GM19351 (cell line): ENCODE data around the gene MIR17HG.
A peak's percentile ranks its signal among the peaks of the same experiment; 100 is the strongest.
"Not testable (repeated sequence)": the region's sequence is repeated elsewhere in the genome, so short reads cannot be mapped to it uniquely, and the experiment has no call there.

ENCODE experiments used
- ATAC-seq: cut with Tn5 transposase; IDR thresholded peaks from one replicate; pipeline ENCODE4 v1.9.1; 2021; ENCODE audit warnings: mild to moderate bottlenecking, moderate library complexity; ENCODE audit not compliant: unreplicated experiment

MIR17HG gene

GRCh38 chr13:91346850-91347201 lies 661 bp upstream of the MIR17HG start:
- ATAC-seq, result peak; percentile 26

- ATAC-seq, result peak; percentile 26
These were observed 764 bp downstream of the MIR17HG start for GRCh38 chr13:91347996-91348905.

DNA sequence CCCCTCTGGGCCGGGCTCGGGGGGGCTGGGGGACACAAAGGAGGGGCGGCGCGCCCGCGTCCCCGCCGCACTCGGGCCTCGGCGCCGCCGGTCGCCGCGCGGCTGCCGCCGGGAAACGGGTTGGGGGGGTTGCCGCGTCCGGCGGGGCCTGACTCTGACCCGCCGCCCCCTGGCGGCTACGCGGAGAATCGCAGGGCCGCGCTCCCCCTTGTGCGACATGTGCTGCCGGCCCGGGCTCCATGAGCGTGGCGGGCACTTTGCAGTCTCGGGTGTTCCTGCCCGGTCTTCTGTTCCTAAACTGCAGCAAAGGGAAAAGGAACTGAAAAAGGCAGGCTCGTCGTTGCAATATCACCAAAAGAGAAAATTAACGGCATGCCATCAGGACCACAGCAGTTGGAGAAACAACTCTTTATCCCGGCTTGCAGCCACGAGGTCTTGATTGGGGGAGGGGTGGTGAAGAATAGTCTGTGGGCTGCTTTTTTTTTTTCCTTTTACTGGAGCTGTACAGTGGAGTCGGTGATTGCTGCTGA lies 1.5 kb downstream of the MIR17HG start:
- ATAC-seq, result peak; percentile 45

- ATAC-seq, result no peak
These were observed 2.8 kb downstream of the MIR17HG start for GRCh38 chr13:91349992-91350911.

DNA sequence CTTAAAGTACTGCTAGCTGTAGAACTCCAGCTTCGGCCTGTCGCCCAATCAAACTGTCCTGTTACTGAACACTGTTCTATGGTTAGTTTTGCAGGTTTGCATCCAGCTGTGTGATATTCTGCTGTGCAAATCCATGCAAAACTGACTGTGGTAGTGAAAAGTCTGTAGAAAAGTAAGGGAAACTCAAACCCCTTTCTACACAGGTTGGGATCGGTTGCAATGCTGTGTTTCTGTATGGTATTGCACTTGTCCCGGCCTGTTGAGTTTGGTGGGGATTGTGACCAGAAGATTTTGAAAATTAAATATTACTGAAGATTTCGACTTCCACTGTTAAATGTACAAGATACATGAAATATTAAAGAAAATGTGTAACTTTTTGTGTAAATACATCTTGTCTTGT lies 3.6 kb downstream of the MIR17HG start:
- no peak for ATAC-seq

GRCh38 chr13:91351980-91352379 lies 4.5 kb downstream of the MIR17HG start:
- ATAC-seq, result no peak

DNA sequence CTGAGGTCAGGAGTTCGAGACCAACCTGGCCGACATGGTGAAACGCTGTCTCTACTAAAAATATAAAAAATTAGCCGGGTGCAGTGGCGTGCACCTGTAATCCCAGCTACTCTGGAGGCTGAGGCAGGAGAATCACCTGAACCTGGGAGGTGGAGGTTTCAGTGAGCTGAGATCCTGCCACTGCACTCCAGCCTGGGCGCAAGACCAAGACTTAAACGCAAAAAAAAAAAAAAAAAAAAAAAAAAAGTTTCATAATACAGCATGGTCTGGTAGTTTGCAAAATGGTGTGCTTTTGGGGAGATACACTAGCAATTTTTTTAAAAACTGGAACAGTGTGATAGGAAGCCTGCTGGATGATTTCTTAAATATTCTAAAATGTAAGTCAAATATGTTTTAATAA lies 5.4 kb downstream of the MIR17HG start:
- not testable (repeated sequence) for ATAC-seq

DNA sequence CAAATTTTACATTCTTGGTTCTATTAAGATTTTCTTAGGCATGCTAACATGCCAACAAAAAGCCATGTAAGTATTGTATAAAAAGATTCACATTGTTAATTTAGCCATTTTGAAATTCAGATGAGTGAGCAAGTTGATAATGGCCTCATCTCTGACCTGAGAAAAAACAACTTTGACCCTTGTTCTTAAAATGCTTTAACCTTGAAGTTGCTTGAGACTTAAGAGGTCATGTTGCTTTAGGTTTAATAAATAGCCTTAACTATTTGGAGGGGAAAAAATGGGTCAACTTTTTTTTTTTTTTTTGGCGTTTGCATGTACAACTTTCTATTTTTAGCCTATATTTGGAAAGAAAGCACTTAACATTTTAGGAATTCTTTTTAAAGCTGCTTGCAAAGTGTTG lies 6.0 kb downstream of the MIR17HG start:
- ATAC-seq, result no peak

- no peak for ATAC-seq
These were observed 7.8 kb downstream of the MIR17HG start for GRCh38 chr13:91355099-91355825.

DNA sequence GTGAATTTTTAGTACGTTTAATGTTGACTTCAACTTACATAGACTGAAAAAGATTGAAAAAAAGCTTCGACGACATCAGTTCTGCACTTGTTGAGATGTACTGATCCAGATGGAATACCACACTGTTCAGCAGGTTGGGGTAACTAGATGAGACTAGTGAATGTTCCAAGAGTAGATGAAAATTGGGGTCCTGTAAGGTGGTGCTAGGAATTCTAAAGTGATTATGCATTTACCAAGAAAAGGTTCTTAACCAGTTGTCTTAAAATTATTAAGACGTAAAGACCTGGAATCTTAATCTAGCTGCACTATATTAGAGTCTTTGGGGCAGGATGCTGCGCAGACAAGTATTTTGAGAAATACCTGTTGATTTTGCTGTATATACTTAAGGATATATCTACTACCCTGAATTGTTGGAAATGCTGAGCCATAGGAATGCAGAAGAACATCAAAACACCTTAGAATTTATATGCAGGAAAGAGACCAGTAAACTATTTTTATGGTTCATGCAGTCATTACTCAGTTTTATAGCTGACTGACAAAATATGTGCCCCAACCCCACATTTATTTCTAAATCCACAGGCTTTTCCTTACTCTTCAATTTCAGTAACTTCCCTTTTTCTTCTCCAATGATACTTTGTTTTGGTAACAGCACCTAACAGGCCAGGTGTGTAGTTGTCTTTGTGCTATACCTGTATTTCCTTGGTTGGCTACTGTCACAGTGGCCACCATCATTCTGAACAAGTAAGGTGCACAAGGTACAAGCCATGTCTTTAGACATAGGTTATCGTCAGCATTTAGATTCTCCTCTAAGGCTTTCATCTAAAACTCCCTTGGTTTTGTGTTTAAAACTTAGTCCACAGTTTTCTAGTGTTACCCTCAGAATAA lies 8.6 kb downstream of the MIR17HG start:
- no peak for ATAC-seq

DNA sequence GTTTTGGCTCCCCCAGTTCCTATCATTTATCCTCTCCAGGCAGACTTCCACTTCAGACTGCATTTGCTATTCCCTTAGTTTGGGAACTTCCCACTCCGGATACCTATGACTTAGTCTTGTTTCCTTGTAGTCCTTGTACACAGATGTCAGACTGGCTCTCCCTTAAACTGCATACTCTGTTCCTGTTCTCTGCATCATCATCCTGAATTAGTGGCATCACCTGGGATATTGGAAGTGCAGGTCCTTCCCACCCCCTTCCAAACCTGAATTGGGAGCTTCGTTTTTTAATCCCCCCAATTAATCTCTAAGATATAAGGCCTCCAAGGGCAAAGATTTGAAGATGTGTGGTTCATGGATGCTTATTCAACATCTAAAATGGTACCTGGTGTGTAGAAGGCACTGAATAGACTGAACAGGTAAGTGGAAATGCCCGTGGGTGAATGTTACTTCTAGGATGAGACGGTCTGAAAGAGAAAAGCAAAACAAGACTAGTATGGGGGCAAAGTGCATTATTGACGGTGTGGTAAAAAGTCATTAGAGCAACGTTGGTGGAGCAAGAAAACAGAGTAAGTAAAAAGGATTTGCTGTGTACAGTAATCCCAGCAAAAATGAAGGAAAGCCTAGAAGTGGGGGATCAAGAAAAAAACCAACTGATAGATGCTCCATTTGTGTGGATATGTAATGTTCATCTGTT lies 9.6 kb downstream of the MIR17HG start:
- ATAC-seq, result no peak

- no peak for ATAC-seq
These were observed 10.3 kb downstream of the MIR17HG start for GRCh38 chr13:91357613-91358386.

GRCh38 chr13:91358387-91358782 lies 10.9 kb downstream of the MIR17HG start:
- ATAC-seq, result no peak

- no peak for ATAC-seq
These were observed 11.6 kb downstream of the MIR17HG start for GRCh38 chr13:91359111-91359510.

GRCh38 chr13:91359631-91360030 lies 12.1 kb downstream of the MIR17HG start:
- ATAC-seq, result no peak

- ATAC-seq, result no peak
These were observed 12.8 kb downstream of the MIR17HG start for GRCh38 chr13:91360246-91360751.

DNA sequence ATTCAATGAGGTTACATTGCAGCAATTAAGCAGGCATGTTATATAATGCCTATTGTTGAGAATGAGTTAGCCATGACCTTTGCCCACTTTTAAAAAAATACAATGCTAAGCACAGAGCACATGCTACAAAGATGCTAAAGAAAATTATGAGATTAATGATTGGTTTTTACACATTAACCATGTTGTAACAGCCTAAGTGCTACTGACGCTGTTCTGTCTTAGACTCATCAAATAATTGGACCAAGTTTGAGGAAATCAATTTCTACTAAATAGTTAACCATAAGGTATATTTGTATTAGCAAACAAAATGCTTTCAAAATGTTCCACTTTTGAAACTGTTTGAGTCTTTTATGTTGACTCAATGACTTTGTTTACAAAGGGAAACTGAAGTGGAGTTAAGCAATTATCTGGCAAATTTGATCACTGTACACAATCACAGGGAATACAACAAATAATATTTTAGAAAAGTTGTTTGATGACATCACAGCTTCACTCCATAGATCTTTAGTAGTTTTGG lies 14.3 kb downstream of the MIR17HG start:
- ATAC-seq, result no peak

DNA sequence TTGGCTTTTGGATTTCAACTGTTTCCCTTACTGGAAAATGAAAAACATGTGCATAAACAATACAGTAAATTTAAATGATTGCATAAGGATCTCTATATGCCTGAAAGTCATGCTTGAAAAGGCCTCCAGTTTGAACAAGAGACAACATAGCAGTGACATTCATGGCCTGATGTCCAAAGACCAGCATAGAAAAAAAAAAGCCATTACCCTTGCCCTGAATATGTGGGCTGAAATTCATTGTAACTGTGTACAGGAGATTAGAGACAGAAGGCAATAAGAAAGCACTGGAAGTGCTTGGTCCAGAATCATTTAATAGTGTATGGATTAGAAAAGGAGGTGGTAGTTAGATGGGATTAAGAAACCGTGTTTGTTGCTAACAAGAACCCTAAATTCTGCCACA lies 15.4 kb downstream of the MIR17HG start:
- no peak for ATAC-seq
